HG03460 (cell line): ENCODE results near the gene HARS1.
"Not testable (repeated sequence)": the region's sequence is repeated elsewhere in the genome, so short reads cannot be mapped to it uniquely, and the experiment has no call there.

Experiments used
- ATAC-seq: cut with Tn5 transposase; IDR thresholded peaks from one replicate; pipeline ENCODE4 v1.9.1; 2021; ENCODE audit not compliant: unreplicated experiment

The HARS1 gene

GRCh38 chr5:140690941-140691924 lies at the start of gene HARS1, which contains the start of gene HARS2:
Gene HARS1 (minus strand): TSS chr5:140691370. CDS start chr5:140691304, 66 bp downstream.
Gene HARS2 (plus strand): TSS chr5:140691455. CDS start chr5:140691649, 194 bp downstream.
- peak; percentile 98 for ATAC-seq

GRCh38 chr5:140737486-140737885 lies 46.3 kb upstream of the HARS1 start:
- ATAC-seq, result no peak

GRCh38 chr5:140734354-140734753 lies 43.2 kb upstream of the HARS1 start:
- no peak for ATAC-seq

GRCh38 chr5:140733098-140733497 lies 41.9 kb upstream of the HARS1 start:
- ATAC-seq, result no peak

GRCh38 chr5:140725799-140726471 lies 34.8 kb upstream of the HARS1 start:
- peak; percentile 87 for ATAC-seq

- ATAC-seq, result not testable (repeated sequence)
Measured at GRCh38 chr5:140721395-140721794, 30.2 kb upstream of the HARS1 start.

GRCh38 chr5:140720738-140721137 lies 29.6 kb upstream of the HARS1 start:
- ATAC-seq, result not testable (repeated sequence)

GRCh38 chr5:140718266-140718592 lies 27.1 kb upstream of the HARS1 start:
- ATAC-seq, result no peak

GRCh38 chr5:140716238-140716637 lies 25.1 kb upstream of the HARS1 start:
- not testable (repeated sequence) for ATAC-seq

- no peak for ATAC-seq
Measured at GRCh38 chr5:140713562-140714094, 22.5 kb upstream of the HARS1 start.

GRCh38 chr5:140711794-140712193 lies 20.6 kb upstream of the HARS1 start:
- no peak for ATAC-seq

GRCh38 chr5:140710899-140711552 lies 19.9 kb upstream of the HARS1 start:
- peak; percentile 90 for ATAC-seq

- ATAC-seq, result not testable (repeated sequence)
Measured at GRCh38 chr5:140708787-140709186, 17.6 kb upstream of the HARS1 start.

- ATAC-seq, result no peak
Measured at GRCh38 chr5:140707812-140708211, 16.6 kb upstream of the HARS1 start.

- ATAC-seq, result peak; percentile 97
Measured at GRCh38 chr5:140700177-140701144, 9.3 kb upstream of the HARS1 start, which contains the start of gene ZMAT2. Gene ZMAT2 (plus strand): TSS chr5:140700447. CDS start chr5:140700461, 14 bp downstream.

GRCh38 chr5:140696891-140697492 lies 5.8 kb upstream of the HARS1 start:
- no peak for ATAC-seq

- ATAC-seq, result no peak
Measured at GRCh38 chr5:140694276-140694675, 3.1 kb upstream of the HARS1 start.

GRCh38 chr5:140690376-140690932 lies 716 bp downstream of the HARS1 start:
- no peak for ATAC-seq

GRCh38 chr5:140678993-140679392 lies 12.2 kb downstream of the HARS1 start:
- no peak for ATAC-seq
